HCT116 (cell line): ENCODE data around the gene EGFL7. TPM values are rescaled to one million over a fixed set of nuclear protein-coding genes. Genes with fewer than 3 reads are reported as not detected.

Source experiments
- ATAC-seq: fragments of 200-7000 bp; cut with Tn5 transposase; 2 replicates; pipeline ENCODE4 v1.9.1; 2020; ENCODE audit warnings: mild to moderate bottlenecking, moderate library complexity
- BruUV-seq: library from RNA; stranded (reverse); fragments of 400-500 nt; replicated peaks from 2 replicates; lab custom pipeline; 2021; lab: Mats Ljungman, UMichigan
- CTCF ChIA-PET: fragments of 300-600 bp; sonication (Branson Sonifier 250); formaldehyde crosslinking; loops from one replicate; lab custom pipeline; 2021; ENCODE audit warnings: antibody characterized with exemption; lab: Charles Lee
- POLR2A ChIA-PET: fragments of 300-600, 350-600 bp; sonication (Branson Sonifier 250); formaldehyde crosslinking; loops from one replicate; lab custom pipeline; 2021; ENCODE audit warnings: antibody characterized with exemption; lab: Charles Lee
- RAD21 ChIA-PET, 2 experiments: fragments of 300-600 bp; sonication (Branson Sonifier 250); formaldehyde crosslinking; loops; one replicate each; lab custom pipeline; 2023; ENCODE audit warnings: low total read pairs in 2 of 2; ENCODE audit not compliant: uncharacterized antibody in 2 of 2, unreplicated experiment in 2 of 2, low non-redundant PET in 1 of 2; lab: Charles Lee
- DNase-seq: peaks from one replicate; pipeline ENCODE4 v3.0.0-alpha.2; 2010; ENCODE audit warnings: low read depth, low spot score
- H2AFZ ChIP-seq: fragments of 200-600 bp; shearing (Covaris generic), sonication (generic); 2 replicates; pipeline ENCODE4 v1.6.1; 2017; ENCODE audit warnings: low read depth, mixed run types, mixed read lengths, antibody characterized with exemption, low read length; ENCODE audit not compliant: poor library complexity, severe bottlenecking
- H3K27ac ChIP-seq: 2 replicates; pipeline ENCODE4 v1.5.1; 2012; ENCODE audit warnings: low read depth, low read length
- H3K27me3 ChIP-seq: fragments of 200-600 bp; sonication (generic); 2 replicates; pipeline ENCODE4 v1.6.1; 2016; ENCODE audit warnings: mixed run types, low read length, mixed read lengths; ENCODE audit not compliant: insufficient read depth
- H3K36me3 ChIP-seq, 2 experiments: fragments of 200-500 bp in 1 of 2; fragments of 200-600 bp in 1 of 2; sonication (Bioruptor generic) in 1 of 2; sonication (generic) in 1 of 2; 2 replicates each; pipeline versions ENCODE4 v1.5.1 to v1.6.1; 2014 to 2016; ENCODE audit warnings: low read length in 2 of 2, inconsistent platforms in 1 of 2, mixed read lengths in 1 of 2, mixed run types in 1 of 2; ENCODE audit not compliant: insufficient read depth in 2 of 2, control insufficient read depth in 1 of 2
- H3K4me1 ChIP-seq, 2 experiments: fragments of 200-600 bp in 1 of 2; sonication (generic) in 1 of 2; 2 replicates each; pipeline versions ENCODE4 v1.5.1 to v1.6.1; 2012 to 2017; ENCODE audit warnings: low read length in 2 of 2, inconsistent platforms in 1 of 2, mild to moderate bottlenecking in 1 of 2, mixed read lengths in 1 of 2, mixed run types in 1 of 2, moderate library complexity in 1 of 2; ENCODE audit not compliant: insufficient read depth in 2 of 2, control insufficient read depth in 1 of 2
- H3K4me2 ChIP-seq: fragments of 200-600 bp; sonication (generic); 2 replicates; pipeline ENCODE4 v1.6.1; 2017; ENCODE audit warnings: mixed run types, low read length, mixed read lengths
- H3K4me3 ChIP-seq, 2 experiments: fragments of 200-600 bp in 1 of 2; sonication (generic) in 1 of 2; replicated peaks in 1 of 2; 2 replicates each; pipeline ENCODE4 v1.5.1; 2011 to 2016; ENCODE audit warnings: low read length in 2 of 2, control low read depth in 1 of 2, low read depth in 1 of 2, mild to moderate bottlenecking in 1 of 2, mixed read lengths in 1 of 2, mixed run types in 1 of 2
- H3K79me2 ChIP-seq: fragments of 200-600 bp; sonication (generic); 2 replicates; pipeline ENCODE4 v1.6.1; 2017; ENCODE audit warnings: mild to moderate bottlenecking, mixed run types, low read length, moderate library complexity, mixed read lengths; ENCODE audit not compliant: insufficient read depth
- H3K9ac ChIP-seq: fragments of 200-600 bp; sonication (generic); 2 replicates; pipeline ENCODE4 v1.6.1; 2016; ENCODE audit warnings: low read length, mixed read lengths
- H3K9me2 ChIP-seq: fragments of 200-600 bp; sonication (generic), shearing (Covaris generic); 2 replicates; pipeline ENCODE4 v1.6.1; 2017; ENCODE audit warnings: mixed run types, mild to moderate bottlenecking, moderate library complexity; ENCODE audit not compliant: insufficient read depth
- H3K9me3 ChIP-seq, 2 experiments: fragments of 200-500 bp in 1 of 2; fragments of 200-600 bp in 1 of 2; sonication (Bioruptor generic) in 1 of 2; sonication (generic) in 1 of 2; 2 replicates each; pipeline ENCODE4 v1.6.1; 2014 to 2017; ENCODE audit warnings: low read length in 2 of 2, mixed read lengths in 2 of 2, inconsistent platforms in 1 of 2, low read depth in 1 of 2, mild to moderate bottlenecking in 1 of 2, mixed run types in 1 of 2, moderate library complexity in 1 of 2; ENCODE audit not compliant: control insufficient read depth in 1 of 2, insufficient read depth in 1 of 2
- H4K20me1 ChIP-seq: fragments of 200-600 bp; sonication (generic), shearing (Covaris generic); 2 replicates; pipeline ENCODE4 v1.6.1; 2017; ENCODE audit warnings: mixed run types, mild to moderate bottlenecking, moderate library complexity; ENCODE audit not compliant: insufficient read depth
- CTCF ChIP-seq, 3 experiments: fragments of 200-600 bp in 1 of 3; sonication (generic) in 1 of 3; IDR thresholded peaks in 2 of 3; conservative IDR thresholded peaks in 1 of 3; 2 replicates each; pipeline ENCODE4 v1.5.1; 2012 to 2017; ENCODE audit warnings: low read depth in 2 of 3, low read length in 2 of 3, antibody characterized with exemption in 1 of 3, borderline replicate concordance in 1 of 3, control low read depth in 1 of 3, mild to moderate bottlenecking in 1 of 3, mixed read lengths in 1 of 3, mixed run types in 1 of 3, moderate library complexity in 1 of 3; ENCODE audit not compliant: insufficient read depth in 1 of 3
- FOSL1 ChIP-seq: IDR thresholded peaks from 2 replicates; pipeline ENCODE4 v1.6.1; 2012; ENCODE audit warnings: low read depth
- intact Hi-C: fragments of 100-400 bp; cut with micrococcal nuclease; formaldehyde crosslinking; loops from 2 replicates; pipeline ENCODE4 v1.10.0; 2022
- total RNA-seq: library from RNA; stranded (reverse); gene quantifications from one replicate; pipeline ENCODE4 v1.2.1, GENCODE V29; 2021; ENCODE audit not compliant: unreplicated experiment

EGFL7 gene
- total RNA-seq, 1 experiment from 2014 or later: 82.0 TPM

DNA sequence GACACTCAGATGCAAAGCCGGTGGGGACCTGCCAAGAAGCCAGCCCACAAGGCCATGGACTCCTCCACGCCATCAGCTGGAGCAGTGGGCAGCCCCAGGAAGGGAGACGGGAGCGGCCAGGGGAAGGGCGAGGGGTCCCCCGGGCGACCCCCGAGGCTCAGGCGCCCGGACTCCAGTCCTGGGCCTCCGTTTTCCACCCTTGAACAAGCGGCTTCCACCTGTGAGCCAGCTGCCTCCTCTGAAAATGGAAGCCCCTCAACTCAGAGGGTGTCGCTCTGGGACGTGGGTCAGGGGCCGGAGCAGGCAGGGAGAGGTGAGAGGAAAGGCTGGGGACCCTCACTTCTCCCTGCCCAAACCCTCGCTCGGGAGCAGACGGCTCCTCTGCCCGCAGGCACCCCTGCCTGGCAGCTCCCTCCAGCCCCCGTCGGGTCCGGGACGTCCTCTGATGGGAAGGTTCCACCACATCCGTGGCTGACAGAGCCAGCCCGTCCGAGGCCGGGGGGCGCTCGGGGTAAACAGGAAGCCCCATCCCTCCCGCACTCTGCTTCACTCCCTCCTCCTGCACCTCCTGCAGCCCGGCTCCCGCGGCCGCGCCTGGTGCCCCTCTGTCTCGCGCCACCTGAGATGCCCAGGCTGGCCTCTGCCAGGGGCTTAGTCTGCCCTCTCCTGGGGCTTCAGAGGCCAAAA lies 3.7 kb upstream of the EGFL7 start:
- H3K36me3 ChIP-seq: no peaks in the 10 kb centered on the region
- H3K27ac ChIP-seq: no peak overlapping the region
- DNase-seq (no peak), ATAC-seq (no peak)
- H2AFZ ChIP-seq: no peak overlapping the region
- CTCF ChIA-PET: no interaction called here
- RAD21 ChIA-PET: no interaction called here
- no peak overlapping the region for H3K4me2 ChIP-seq
- no peaks in the 10 kb centered on the region for H3K4me1 ChIP-seq
- H3K27me3 ChIP-seq: no peaks in the 10 kb centered on the region
- H3K9me2 ChIP-seq: no peaks in the 10 kb centered on the region
- BruUV-seq: no TSS peak
- no peak for TF ChIP-seq CTCF (IDR thresholded peaks at IDR 0.05 in 2 of 3, conservative IDR thresholded peaks at IDR 0.05 in 1 of 3; ENCODE audit: borderline replicate concordance in 1 of 3, insufficient read depth in 1 of 3, low read depth in 2 of 3, low read length in 2 of 3)
- H4K20me1 ChIP-seq: no peaks in the 10 kb centered on the region
- no peaks in the 10 kb centered on the region for H3K9me3 ChIP-seq
- intact Hi-C loops: no loop called here
- POLR2A ChIA-PET: no interaction called here
- no peaks in the 10 kb centered on the region for H3K79me2 ChIP-seq
- no peak overlapping the region for H3K4me3 ChIP-seq
- H3K9ac ChIP-seq: no peak overlapping the region

- Histone ChIP-seq H3K27me3 (no peaks in the 10 kb centered on the region), H3K9me2 (no peaks in the 10 kb centered on the region), H3K4me2 (no peak overlapping the region), H3K79me2 (no peaks in the 10 kb centered on the region), H4K20me1 (no peaks in the 10 kb centered on the region), H3K9ac (no peak overlapping the region), H2AFZ (no peak overlapping the region), H3K9me3 (no peaks in the 10 kb centered on the region), H3K27ac (no peak overlapping the region), H3K4me3 (no peak overlapping the region), H3K36me3 (no peaks in the 10 kb centered on the region), H3K4me1 (peaks cover 0 to 3% of the 10 kb centered on the region in 2 experiments; a peak in 1 of 4 replicates)
- intact Hi-C loops: no loop called here
- no peak for ATAC-seq
- ChIA-PET POLR2A (no interaction called here), RAD21 (no interaction called here), CTCF (no interaction called here)
- no peak for DNase-seq
- no TSS peak for BruUV-seq
- no peak for TF ChIP-seq FOSL1
Measured at GRCh38 chr9:136659861-136660784, 2.6 kb upstream of the EGFL7 start.
